Heart left ventricle (tissue), 16 donors: ENCODE measurements around the gene PACS1. TPM values are rescaled to one million over a fixed set of nuclear protein-coding genes. Genes with fewer than 3 reads are reported as not detected.

Source experiments
- ATAC-seq, 4 donors: fragments of 200-7000 bp; cut with Tn5 transposase; one replicate each; pipeline ENCODE4 v1.9.1; 2020 to 2022; ENCODE audit warnings: moderate library complexity in 4 of 4, mild to moderate bottlenecking in 3 of 4, moderate number of reproducible peaks in 1 of 4
- DNase-seq, 5 donors: peaks; one replicate each; pipeline ENCODE4 v3.0.0-alpha.2; 2020
- H3K27ac ChIP-seq, 12 donors: fragments of 200-600 bp; sonication (generic) in 4 of 12; one replicate each; pipeline versions ENCODE4 v1.5.0 to v1.8.0; 2016 to 2022; ENCODE audit warnings: mild to moderate bottlenecking in 2 of 12
- H3K27me3 ChIP-seq, 9 donors: fragments of 200-600 bp; sonication (generic) in 2 of 9; one replicate each; pipeline versions ENCODE4 v1.5.1 to v1.8.0; 2016 to 2022; ENCODE audit warnings: mild to moderate bottlenecking in 3 of 9
- H3K36me3 ChIP-seq, 9 donors: fragments of 200-600 bp; sonication (generic) in 2 of 9; one replicate each; pipeline versions ENCODE4 v1.5.0 to v1.8.0; 2018 to 2022; ENCODE audit warnings: mild to moderate bottlenecking in 2 of 9
- H3K4me1 ChIP-seq, 12 donors: fragments of 200-600 bp; sonication (generic) in 4 of 12; one replicate each; pipeline versions ENCODE4 v1.5.0 to v1.8.0; 2016 to 2022; ENCODE audit warnings: mild to moderate bottlenecking in 3 of 12
- H3K4me3 ChIP-seq, 12 donors: fragments of 200-600 bp; sonication (generic) in 4 of 12; one replicate each; pipeline versions ENCODE4 v1.5.0 to v1.8.0; 2017 to 2022; ENCODE audit warnings: mild to moderate bottlenecking in 9 of 12, moderate library complexity in 4 of 12
- H3K9me3 ChIP-seq, 12 donors: fragments of 200-600 bp; sonication (generic) in 4 of 12; one replicate each; pipeline versions ENCODE4 v1.5.0 to v1.8.0; 2016 to 2022; ENCODE audit warnings: mild to moderate bottlenecking in 1 of 12
- CTCF ChIP-seq, 12 donors: fragments of 200-600 bp; sonication (generic) in 4 of 12; IDR thresholded peaks; one replicate each; pipeline versions ENCODE4 v1.5.0 to v1.8.0; 2018 to 2022; ENCODE audit warnings: antibody characterized with exemption in 12 of 12, mild to moderate bottlenecking in 5 of 12
- POLR2A ChIP-seq, 2 donors: fragments of 450-650 bp; IDR thresholded peaks; one replicate each; pipeline ENCODE4 v1.6.1; 2017; ENCODE audit warnings: antibody characterized with exemption in 2 of 2, mild to moderate bottlenecking in 2 of 2, moderate library complexity in 2 of 2
- WGBS, 4 donors: extraction: QIAGEN DNeasy Blood & Tissue Kit in 2 of 4; methylation state at CpG; one replicate each; pipeline versions ENCODE4 v1.1.5 to v1.1.7; 2013 to 2018; 5-methylcytosine and 5-hydroxymethylcytosine counted together
- intact Hi-C, 10 donors: fragments of 100-400 bp; cut with DNase I; formaldehyde crosslinking; loops; one replicate each; pipeline versions ENCODE4 v1.11.1 to v1.14.2; 2022
- polyA plus RNA-seq, 2 donors: library from polyadenylated mRNA; stranded (reverse); fragments of 200-250 nt; gene quantifications; one replicate each; pipeline ENCODE4 v1.2.3, GENCODE V29; 2013
- total RNA-seq, 9 donors: library from RNA; depleted of rRNA in 2 of 9; stranded (reverse); fragments of >200 nt in 2 of 9; fragmentation: NEBNext Ultra II Directional in 3 of 9; extraction: Animal tissue kit (Norgen Biotek cat#: 25700) in 3 of 9; gene quantifications; one replicate each; pipeline versions ENCODE4 v1.1.0 to v1.2.4, GENCODE V29; 2016 to 2023
- donor health status: ischemic (EF 13 %, LVEDD 7.1; RV severe dilation, severe dysfunction).
- donor health status: healthy with polysubstance abuse.
- donor health status: DM: no; HTN: yes; CAD: no.
- donor health status: DM: no; HTN: no; CAD: no.
- donor health status: ischemic (EF 25% LVEDD 6.9; RV normal size, moderate dysfunction).
- donor health status: ischemic (EF 25% LVEDD 5.7; RV mildly dilated, moderate dysfunction).
- donor health status: healthy.
- donor health status: DM: yes; HTN: yes; CAD: no.
- donor health status: ischemic (EF 35%, LVEDD 5.7; RV mildly dilated, moderate dysfunction).
- donor health status: nonischemic (EF 11% LVEDD 7.7; RV severe dilation, severe dysfunction).
- donor health status: DM: yes; HTN: yes; CAD: no.
- donor health status: PGD.
- donor health status: ischemic (EF 29% LVEDD 5.4; RV normal size, mild dysfunction).
- donor health status: nonischemic (EF 23%, LVEDD 6.1; RV moderate dilation, normal function).

PACS1 gene
- total and polyA plus RNA-seq, 11 donors = 30.6 to 151 (median 89.8) TPM

GRCh38 chr11:66287211-66287888 lies 217.3 kb downstream of the PACS1 start:
- intact Hi-C loops = loop anchor here in 5 of 10 donors (10.0 kb wide), 1 partner anchor 63 kb away; no protein-coding TSS in a partner anchor
- Histone ChIP-seq H3K9me3 (no peaks in the 10 kb centered on the region), H3K4me1 (peaks cover 0 to 61% (median 38%) of the 10 kb centered on the region in 12 donors), H3K36me3 (peaks cover 0 to 23% (median 8%) of the 10 kb centered on the region in 9 donors), H3K27me3 (peaks cover 5 to 16% (median 7%) of the 10 kb centered on the region in 9 donors), H3K4me3 (peak overlapping the region in 7 of 12 donors; percentile 70 to 100 (median 75)), H3K27ac (peak overlapping the region in 1 of 12 donors; percentile 94)
- 80 to 89% (median 83%) methylated on average over 10 of the region's 10 CpGs for WGBS, 4 donors
- TF ChIP-seq CTCF (IDR thresholded peaks at IDR 0.05) (no peak), POLR2A (IDR thresholded peaks at IDR 0.05) (no peak)
- DNase-seq = no peak
- ATAC-seq = no peak

GRCh38 chr11:66287889-66288670 lies 218.0 kb downstream of the PACS1 start:
- H3K4me3 ChIP-seq = peak overlapping the region; percentile 70 to 100 (median 90)
- intact Hi-C loops = loop anchor here in 5 of 10 donors (10.0 kb wide), 1 partner anchor 63 kb away; no protein-coding TSS in a partner anchor
- peaks cover 6 to 23% (median 14%) of the 10 kb centered on the region in 9 donors for H3K27me3 ChIP-seq
- peak overlapping the region; percentile 92 to 99 (median 96) for H3K27ac ChIP-seq
- 34 to 45% (median 40%) methylated on average over 10 to 20 of the region's 20 CpGs for WGBS, 4 donors
- H3K4me1 ChIP-seq = peaks cover 0 to 55% (median 34%) of the 10 kb centered on the region in 12 donors
- DNase-seq = no peak
- no peak for TF ChIP-seq CTCF (IDR thresholded peaks at IDR 0.05)
- no peak for TF ChIP-seq POLR2A (IDR thresholded peaks at IDR 0.05)
- H3K9me3 ChIP-seq = no peaks in the 10 kb centered on the region
- H3K36me3 ChIP-seq = peaks cover 0 to 23% (median 6%) of the 10 kb centered on the region in 9 donors
- ATAC-seq = peak in 1 of 4 donors; percentile 0

- peaks cover 0 to 54% (median 34%) of the 10 kb centered on the region in 12 donors for H3K4me1 ChIP-seq
- intact Hi-C loops = loop anchor here in 5 of 10 donors (10.0 kb wide), 1 partner anchor 64 kb away; no protein-coding TSS in a partner anchor
- H3K36me3 ChIP-seq = peaks cover 0 to 20% (median 5%) of the 10 kb centered on the region in 9 donors
- peaks cover 6 to 32% (median 22%) of the 10 kb centered on the region in 9 donors for H3K27me3 ChIP-seq
- peak; percentile 94 to 98 (median 96) for ATAC-seq
- DNase-seq = peak; percentile 99 to 100 (median 99)
- WGBS, 4 donors = 0 to 1% (median 0%) methylated on average over 52 to 87 of the region's 87 CpGs
- peak within 1 kb of the TSS; percentile 92 to 99 (median 96) for H3K27ac ChIP-seq
- TF ChIP-seq CTCF (IDR thresholded peaks at IDR 0.05) = peak in 4 of 12 donors; percentile 13 to 27 (median 24)
- peak; percentile 79 to 90 for TF ChIP-seq POLR2A (IDR thresholded peaks at IDR 0.05)
- peak within 1 kb of the TSS; percentile 70 to 100 (median 90) for H3K4me3 ChIP-seq
- no peaks in the 10 kb centered on the region for H3K9me3 ChIP-seq
Measured at GRCh38 chr11:66288671-66289547, 218.8 kb downstream of the PACS1 start, which contains the start of gene YIF1A. TSS of gene YIF1A (minus strand) at chr11:66289143. CDS start at chr11:66288985, 158 bp downstream.
